CD4-positive, alpha-beta T cell (primary cell): ENCODE data around the gene CFAP73. TPM values are rescaled to one million over a fixed set of nuclear protein-coding genes. Genes with fewer than 3 reads are reported as not detected.

Source experiments
- ATAC-seq: fragments of 200-7000 bp; cut with Tn5 transposase; one replicate; pipeline ENCODE4 v1.10.0; 2022; ENCODE audit warnings: mild to moderate bottlenecking; ENCODE audit not compliant: poor library complexity
- CTCF ChIA-PET: fragments of 350-600 bp; sonication (Branson Sonifier 250); formaldehyde crosslinking; loops from one replicate; lab custom pipeline; 2021; ENCODE audit warnings: antibody characterized with exemption, inconsistent platforms; lab: Charles Lee
- POLR2A ChIA-PET: fragments of 350-600 bp; sonication (Branson Sonifier 250); formaldehyde crosslinking; loops from one replicate; lab custom pipeline; 2021; ENCODE audit warnings: antibody characterized with exemption, inconsistent platforms; lab: Charles Lee
- DNase-seq, 14 experiments: peaks; one replicate each; pipeline ENCODE4 v3.0.0-alpha.2; 2013 to 2020; ENCODE audit warnings: mixed read lengths in 2 of 14
- H3K27ac ChIP-seq, 2 donors: one replicate each; pipeline versions ENCODE4 v1.5.1 to v1.7.0; 2013; ENCODE audit warnings: low read length in 2 of 2, low read depth in 1 of 2, mild to moderate bottlenecking in 1 of 2
- H3K27me3 ChIP-seq, 2 experiments: 1 replicate in 1 of 2; 2 replicates in 1 of 2; pipeline versions ENCODE4 v1.6.1 to v1.7.0; 2013; ENCODE audit warnings: low read length in 2 of 2, control low read depth in 1 of 2, mild to moderate bottlenecking in 1 of 2, moderate library complexity in 1 of 2; ENCODE audit not compliant: insufficient read depth in 2 of 2, control insufficient read depth in 1 of 2
- H3K36me3 ChIP-seq: one replicate; pipeline ENCODE4 v1.6.1; 2013; ENCODE audit warnings: low read length, control low read depth; ENCODE audit not compliant: insufficient read depth
- H3K4me1 ChIP-seq: one replicate; pipeline ENCODE4 v1.6.1; 2013; ENCODE audit warnings: low read length, control low read depth; ENCODE audit not compliant: insufficient read depth
- H3K4me3 ChIP-seq: one replicate; pipeline ENCODE4 v1.5.1; 2013; ENCODE audit warnings: mild to moderate bottlenecking, low read length, moderate library complexity
- H3K9me3 ChIP-seq, 2 experiments: 1 replicate in 1 of 2; 2 replicates in 1 of 2; pipeline versions ENCODE4 v1.6.1 to v1.7.0; 2013; ENCODE audit warnings: low read length in 2 of 2, mild to moderate bottlenecking in 2 of 2, control low read depth in 1 of 2, moderate library complexity in 1 of 2; ENCODE audit not compliant: control insufficient read depth in 1 of 2, insufficient read depth in 1 of 2
- H3K27ac Mint-ChIP-seq: one replicate; pipeline ENCODE4 v1.8.0; 2020; ENCODE audit warnings: mixed read lengths
- H3K27me3 Mint-ChIP-seq: one replicate; pipeline ENCODE4 v1.8.0; 2021; ENCODE audit warnings: mixed read lengths
- H3K36me3 Mint-ChIP-seq: one replicate; pipeline ENCODE4 v1.8.0; 2021; ENCODE audit warnings: low read depth, mixed read lengths
- H3K4me1 Mint-ChIP-seq: one replicate; pipeline ENCODE4 v1.8.0; 2021; ENCODE audit warnings: low read depth, mixed read lengths
- H3K4me3 Mint-ChIP-seq: one replicate; pipeline ENCODE4 v1.8.0; 2020; ENCODE audit warnings: mild to moderate bottlenecking, mixed read lengths
- H3K9me3 Mint-ChIP-seq: one replicate; pipeline ENCODE4 v1.8.0; 2020; ENCODE audit warnings: mixed read lengths
- intact Hi-C, 2 experiments: fragments of 100-400 bp; cut with DNase I in 1 of 2; cut with micrococcal nuclease in 1 of 2; formaldehyde crosslinking; loops; one replicate each; pipeline versions ENCODE4 v1.15.1 to v1.9.0; 2023 to 2025; cut with DNase I, micrococcal nuclease
- total RNA-seq, 174 experiments: library from RNA in 2 of 174; stranded (reverse) in 2 of 174; gene quantifications; one replicate each; pipeline ENCODE4 v1.2.3 and lab custom pipeline; 2021 to 2026
- TF ChIP-seq, protein P1 (sequence below): fragments of 200-600 bp; IDR thresholded peaks from one replicate; pipeline ENCODE4 v1.8.0; 2022; ENCODE audit warnings: antibody characterized with exemption, mild to moderate bottlenecking

Gene CFAP73
- total RNA-seq, 2 experiments from 2014 or later: 0.92 to 1.2 TPM

DNA sequence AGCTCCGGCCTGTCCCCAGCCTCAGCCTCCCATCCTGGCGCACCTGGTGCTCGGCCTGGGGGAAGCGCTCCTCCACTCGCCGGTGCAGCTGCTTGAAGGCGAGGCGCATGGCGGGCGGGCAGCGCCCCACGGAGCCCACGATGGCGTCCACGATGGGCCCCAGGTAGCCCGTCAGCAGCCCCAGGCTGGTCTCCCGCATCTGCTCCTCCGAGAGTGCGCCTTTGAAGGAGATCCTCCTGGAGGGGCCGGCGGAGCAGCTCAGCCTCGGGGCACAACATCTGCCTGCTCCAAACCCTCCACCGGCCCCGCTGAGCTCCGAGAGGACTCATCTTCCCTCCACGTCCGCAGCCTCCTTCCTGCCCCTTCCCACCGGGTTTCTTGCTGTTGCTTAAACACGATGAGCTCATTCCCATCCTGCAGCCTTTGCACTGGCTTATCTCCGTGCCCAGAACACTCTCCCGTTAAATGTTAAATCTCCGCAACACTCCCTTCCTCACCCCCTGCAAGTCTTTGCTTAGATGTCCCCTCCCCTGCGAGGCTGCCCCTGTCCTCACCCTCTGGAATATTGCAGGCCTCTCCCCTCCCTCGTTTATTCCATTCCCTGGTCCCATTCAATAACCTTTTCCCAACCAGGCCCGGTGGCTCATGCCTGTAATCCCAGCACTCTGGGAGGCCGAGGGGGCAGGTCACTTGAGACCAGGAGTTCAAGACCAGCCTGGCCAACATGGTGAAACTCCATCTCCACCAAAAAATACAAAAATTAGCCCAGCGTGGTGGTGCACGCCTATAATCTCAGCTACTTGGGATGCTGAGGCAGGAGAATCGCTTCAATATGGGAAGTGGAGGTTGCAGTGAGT is 37.3 kb upstream of the CFAP73 start:
- POLR2A ChIA-PET: no interaction called here
- peaks cover 14% of the 10 kb centered on the region for H3K4me1 ChIP-seq
- Mint-ChIP-seq H3K4me3 (no peak overlapping the region), H3K27ac (no peak overlapping the region), H3K9me3 (no peaks in the 10 kb centered on the region), H3K36me3 (no peaks in the 10 kb centered on the region), H3K4me1 (peaks cover 11% of the 10 kb centered on the region), H3K27me3 (no peaks in the 10 kb centered on the region)
- ATAC-seq (no peak), DNase-seq (no peak)
- CTCF ChIA-PET: no interaction called here
- H3K36me3 ChIP-seq: no peaks in the 10 kb centered on the region
- TF ChIP-seq, protein P1, sequence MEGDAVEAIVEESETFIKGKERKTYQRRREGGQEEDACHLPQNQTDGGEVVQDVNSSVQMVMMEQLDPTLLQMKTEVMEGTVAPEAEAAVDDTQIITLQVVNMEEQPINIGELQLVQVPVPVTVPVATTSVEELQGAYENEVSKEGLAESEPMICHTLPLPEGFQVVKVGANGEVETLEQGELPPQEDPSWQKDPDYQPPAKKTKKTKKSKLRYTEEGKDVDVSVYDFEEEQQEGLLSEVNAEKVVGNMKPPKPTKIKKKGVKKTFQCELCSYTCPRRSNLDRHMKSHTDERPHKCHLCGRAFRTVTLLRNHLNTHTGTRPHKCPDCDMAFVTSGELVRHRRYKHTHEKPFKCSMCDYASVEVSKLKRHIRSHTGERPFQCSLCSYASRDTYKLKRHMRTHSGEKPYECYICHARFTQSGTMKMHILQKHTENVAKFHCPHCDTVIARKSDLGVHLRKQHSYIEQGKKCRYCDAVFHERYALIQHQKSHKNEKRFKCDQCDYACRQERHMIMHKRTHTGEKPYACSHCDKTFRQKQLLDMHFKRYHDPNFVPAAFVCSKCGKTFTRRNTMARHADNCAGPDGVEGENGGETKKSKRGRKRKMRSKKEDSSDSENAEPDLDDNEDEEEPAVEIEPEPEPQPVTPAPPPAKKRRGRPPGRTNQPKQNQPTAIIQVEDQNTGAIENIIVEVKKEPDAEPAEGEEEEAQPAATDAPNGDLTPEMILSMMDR: no peak
- no peaks in the 10 kb centered on the region for H3K27me3 ChIP-seq
- H3K4me3 ChIP-seq: no peak overlapping the region
- intact Hi-C loops: no loop called here
- H3K9me3 ChIP-seq: no peaks in the 10 kb centered on the region
- H3K27ac ChIP-seq: no peak overlapping the region

GRCh38 chr12:113113397-113113796 is 36.1 kb upstream of the CFAP73 start:
- TF ChIP-seq, protein P1: no peak
- Mint-ChIP-seq H3K27me3 (no peaks in the 10 kb centered on the region), H3K9me3 (no peaks in the 10 kb centered on the region), H3K4me3 (no peak overlapping the region), H3K27ac (no peak overlapping the region), H3K4me1 (peaks cover 11% of the 10 kb centered on the region), H3K36me3 (no peaks in the 10 kb centered on the region)
- no peaks in the 10 kb centered on the region for H3K36me3 ChIP-seq
- H3K27me3 ChIP-seq: no peaks in the 10 kb centered on the region
- H3K27ac ChIP-seq: no peak overlapping the region
- H3K4me1 ChIP-seq: peaks cover 14% of the 10 kb centered on the region
- no peak for DNase-seq
- intact Hi-C loops: no loop called here
- POLR2A ChIA-PET: no interaction called here
- H3K9me3 ChIP-seq: no peaks in the 10 kb centered on the region
- ATAC-seq: no peak
- CTCF ChIA-PET: no interaction called here
- no peak overlapping the region for H3K4me3 ChIP-seq

DNA sequence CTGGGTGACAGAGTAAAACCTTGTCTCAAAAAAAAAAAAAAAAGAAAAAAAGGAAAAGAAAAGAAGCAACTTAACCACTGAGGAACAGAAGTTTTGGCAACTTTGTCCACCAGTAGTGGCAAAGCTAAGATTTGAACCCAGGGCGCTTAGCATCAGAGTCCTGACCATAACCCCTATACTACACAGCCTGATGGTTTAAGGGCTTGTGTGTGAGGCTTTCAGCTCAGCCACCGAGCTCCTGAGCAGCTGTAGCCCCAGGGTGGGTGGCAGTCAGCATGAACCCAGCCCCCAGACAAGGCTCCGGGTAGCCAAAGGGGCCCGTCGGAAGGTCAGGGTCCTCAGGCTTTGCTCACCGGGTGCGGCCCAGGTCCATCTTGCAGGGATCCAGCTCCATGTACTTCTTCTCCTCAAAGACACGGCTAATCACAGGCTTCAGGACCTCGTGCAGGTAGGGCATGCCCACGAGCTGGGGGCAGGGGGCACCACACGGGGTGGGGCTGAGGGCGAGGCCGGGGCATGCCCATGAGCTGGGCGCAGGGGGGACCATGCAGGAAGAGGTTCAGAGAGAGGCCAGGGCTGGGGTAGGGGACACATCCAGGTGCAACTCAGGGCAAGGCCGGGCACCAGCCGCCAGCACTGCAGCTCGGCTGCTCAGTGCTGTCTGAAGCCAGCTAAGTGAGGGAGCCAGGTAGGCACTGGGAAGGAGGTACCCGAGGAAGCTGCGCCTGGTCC is 34.9 kb upstream of the CFAP73 start:
- Histone ChIP-seq H3K27me3 (no peaks in the 10 kb centered on the region), H3K4me1 (peaks cover 11% of the 10 kb centered on the region), H3K4me3 (no peak overlapping the region), H3K9me3 (no peaks in the 10 kb centered on the region), H3K27ac (no peak overlapping the region), H3K36me3 (no peaks in the 10 kb centered on the region)
- no peak for ATAC-seq
- Mint-ChIP-seq H3K36me3 (no peaks in the 10 kb centered on the region), H3K4me1 (peaks cover 11% of the 10 kb centered on the region), H3K27me3 (no peaks in the 10 kb centered on the region), H3K27ac (no peak overlapping the region), H3K4me3 (no peak overlapping the region), H3K9me3 (no peaks in the 10 kb centered on the region)
- CTCF ChIA-PET: no interaction called here
- DNase-seq: no peak
- intact Hi-C loops: no loop called here
- POLR2A ChIA-PET: interaction anchor here (0.6 kb wide), 1 partner anchor 91 kb away, joined by 3 read pairs; no protein-coding TSS in a partner anchor
- TF ChIP-seq, protein P1: no peak
